HepG2 (cell line): ENCODE results near the gene MGA. TPM values are rescaled to one million over a fixed set of nuclear protein-coding genes. Genes with fewer than 3 reads are reported as not detected.

Source experiments
- ATAC-seq: fragments of 200-7000 bp; cut with Tn5 transposase; 3 replicates; pipeline ENCODE4 v1.9.1; 2020; ENCODE audit warnings: mild to moderate bottlenecking, moderate library complexity
- BruUV-seq: library from RNA; stranded (reverse); fragments of 400-500 nt; replicated peaks from 2 replicates; lab custom pipeline; 2021; lab: Mats Ljungman, UMichigan
- CTCF ChIA-PET: fragments of 300-600 bp; formaldehyde crosslinking; extraction: SDS; loops from one replicate; lab custom pipeline; 2021; ENCODE audit warnings: low total read pairs, inconsistent platforms, low intra/inter-chr PET ratio; lab: Yijun Ruan, JAX
- POLR2A ChIA-PET: fragments of 350-600 bp; sonication (Branson Sonifier 250); formaldehyde crosslinking; loops from one replicate; lab custom pipeline; 2020; ENCODE audit warnings: antibody characterized with exemption, inconsistent platforms; lab: Yijun Ruan, JAX
- DNase-seq: peaks from one replicate; pipeline ENCODE4 v3.0.0-alpha.2; 2015; ENCODE audit warnings: low spot score
- FAIRE-seq: peaks from 3 replicates; lab custom pipeline; 2011; peaks lifted over from hg19 to GRCh38; lab: Jason Lieb, UNC
- H2AFZ ChIP-seq: one replicate; pipeline ENCODE4 v1.6.1; 2011; ENCODE audit warnings: low read length, inconsistent platforms
- H3K27ac ChIP-seq: fragments of 300-600 bp; 3 replicates; pipeline ENCODE4 v1.8.0; 2011; ENCODE audit warnings: mixed run types, mild to moderate bottlenecking, mixed read lengths, low read length, inconsistent platforms; ENCODE audit not compliant: insufficient read depth; ENCODE audit errors: extremely low read length
- H3K27me3 ChIP-seq, 2 experiments: fragments of 200-600 bp in 1 of 2; 2 replicates in 1 of 2; 3 replicates in 1 of 2; pipeline versions ENCODE4 v1.6.0 to v1.8.0; 2011; ENCODE audit warnings: low read length in 2 of 2, mild to moderate bottlenecking in 2 of 2, moderate library complexity in 2 of 2, inconsistent platforms in 1 of 2; ENCODE audit not compliant: insufficient read depth in 2 of 2, control insufficient read depth in 1 of 2
- H3K36me3 ChIP-seq, 2 experiments: fragments of 200-600 bp in 1 of 2; replicated peaks in 1 of 2; 2 replicates in 1 of 2; 3 replicates in 1 of 2; pipeline versions ENCODE4 v1.5.1 to v1.8.0; 2011; ENCODE audit warnings: low read length in 2 of 2, inconsistent platforms in 1 of 2; ENCODE audit not compliant: insufficient read depth in 2 of 2, control insufficient read depth in 1 of 2
- H3K4me1 ChIP-seq: 2 replicates; pipeline ENCODE4 v1.5.1; 2012; ENCODE audit warnings: low read length, inconsistent platforms; ENCODE audit not compliant: insufficient read depth
- H3K4me2 ChIP-seq: 2 replicates; pipeline ENCODE4 v1.6.0; 2011; ENCODE audit warnings: low read depth, low read length, inconsistent platforms
- H3K4me3 ChIP-seq, 3 experiments: fragments of 200-600 bp in 1 of 3; sonication (generic), shearing (Covaris generic) in 1 of 3; replicated peaks in 1 of 3; 2 replicates each; pipeline ENCODE4 v1.5.1; 2011 to 2016; ENCODE audit warnings: low read length in 3 of 3, inconsistent platforms in 2 of 3, low read depth in 2 of 3, mild to moderate bottlenecking in 2 of 3, control low read depth in 1 of 3, mixed read lengths in 1 of 3; ENCODE audit not compliant: insufficient read depth in 1 of 3
- H3K79me2 ChIP-seq: one replicate; pipeline ENCODE4 v1.6.1; 2011; ENCODE audit warnings: low read length, inconsistent platforms; ENCODE audit not compliant: insufficient read depth
- H3K9ac ChIP-seq: 2 replicates; pipeline ENCODE4 v1.6.0; 2011; ENCODE audit warnings: mild to moderate bottlenecking, low read depth, low read length, inconsistent platforms; ENCODE audit not compliant: insufficient read depth
- H3K9me3 ChIP-seq: 2 replicates; pipeline ENCODE4 v1.5.1; 2012; ENCODE audit warnings: mild to moderate bottlenecking, low read length
- H4K20me1 ChIP-seq: 2 replicates; pipeline ENCODE4 v1.6.0; 2011; ENCODE audit warnings: inconsistent platforms, mild to moderate bottlenecking, low read length, moderate library complexity; ENCODE audit not compliant: insufficient read depth
- AGO1 ChIP-seq: fragments of 200-400 bp; formaldehyde crosslinking; IDR thresholded peaks from 2 replicates; pipeline ENCODE4 v1.6.1; 2017; ENCODE audit warnings: mild to moderate bottlenecking, low read depth, low read length, moderate library complexity; ENCODE audit not compliant: poor library complexity, severe bottlenecking
- EZH2 ChIP-seq: conservative IDR thresholded peaks from 2 replicates; pipeline ENCODE4 v1.6.1; 2012; ENCODE audit warnings: mild to moderate bottlenecking, low read depth, low read length, moderate library complexity
- NFE2L1 ChIP-seq: sonication (generic); formaldehyde crosslinking; IDR thresholded peaks from 2 replicates; pipeline ENCODE4 v1.4.0; 2020; ENCODE audit warnings: missing genetic modification reagents, mild to moderate bottlenecking, borderline replicate concordance
- RAD21 ChIP-seq: fragments of 450-650 bp; formaldehyde crosslinking; IDR thresholded peaks from 2 replicates; pipeline ENCODE4 v1.5.0; 2020; ENCODE audit warnings: mild to moderate bottlenecking
- RBAK ChIP-seq: sonication (generic); formaldehyde crosslinking; IDR thresholded peaks from 2 replicates; pipeline ENCODE4 v1.5.1; 2020; ENCODE audit warnings: mild to moderate bottlenecking, missing genetic modification reagents
- SMC3 ChIP-seq: IDR thresholded peaks from 2 replicates; pipeline ENCODE4 v1.6.1; 2011; ENCODE audit warnings: low read length, improper control_type of control experiment
- STAG1 ChIP-seq: sonication (generic); formaldehyde crosslinking; IDR thresholded peaks from 2 replicates; pipeline ENCODE4 v1.4.0; 2020; ENCODE audit warnings: missing genetic modification reagents
- TEAD3 ChIP-seq: optimal IDR thresholded peaks from 2 replicates; pipeline ENCODE3; 2016; ENCODE audit warnings: borderline replicate concordance
- TFAP4 ChIP-seq: sonication (generic); IDR thresholded peaks from 2 replicates; pipeline ENCODE4 v1.6.1; 2016; ENCODE audit warnings: low read depth, borderline replicate concordance
- ZNF687 ChIP-seq: sonication (generic); formaldehyde crosslinking; IDR thresholded peaks from 2 replicates; pipeline ENCODE4 v1.5.1; 2020; ENCODE audit warnings: mild to moderate bottlenecking, missing genetic modification reagents, moderate library complexity
- ZNF788 ChIP-seq: sonication (generic); formaldehyde crosslinking; IDR thresholded peaks from 2 replicates; pipeline ENCODE4 v1.5.0; 2020; ENCODE audit warnings: mild to moderate bottlenecking, missing genetic modification reagents, borderline replicate concordance
- WGBS: methylation state at CpG from one replicate; pipeline ENCODE4 v1.1.6; 2017; ENCODE audit warnings: low lambda C conversion rate; 5-methylcytosine and 5-hydroxymethylcytosine counted together
- in situ Hi-C: cut with HindIII; loops from 2 replicates; pipeline ENCODE4 v1.10.0; 2017; ENCODE audit warnings: low pct_unique_long_range_greater_than_20kb; ENCODE audit not compliant: extremely low pct_ligation_motif_present
- intact Hi-C: fragments of 100-400 bp; cut with micrococcal nuclease; formaldehyde crosslinking; loops from one replicate; pipeline ENCODE4 v1.10.0; 2022; ENCODE audit not compliant: unreplicated experiment
- polyA plus RNA-seq, 8 experiments: library from polyadenylated mRNA; depleted of rRNA in 3 of 8; stranded (reverse) in 7 of 8; unstranded in 1 of 8; fragments of >200 nt; fragmentation: Illumina TruSeq in 4 of 8; extraction: Trizol in 4 of 8; gene quantifications; 2 replicates each; pipeline versions ENCODE4 v1.2.1 to v1.2.3, GENCODE V29; 2011 to 2016; ENCODE audit warnings: low read depth in 4 of 8, missing spikeins in 1 of 8, mixed read lengths in 1 of 8; ENCODE audit not compliant: insufficient read depth in 1 of 8
- total RNA-seq, 5 experiments: library from RNA; depleted of rRNA; stranded (reverse); fragments of >200 nt; fragmentation: Illumina TruSeq; extraction: Trizol; gene quantifications; 2 replicates each; pipeline ENCODE4 v1.2.3, GENCODE V29; 2016; ENCODE audit warnings: low read depth in 1 of 5
- TF ChIP-seq, protein P1 (sequence below): sonication (generic); formaldehyde crosslinking; IDR thresholded peaks from 2 replicates; pipeline ENCODE4 v1.5.0; 2020; ENCODE audit warnings: mild to moderate bottlenecking, missing genetic modification reagents, moderate library complexity
- TF ChIP-seq, protein P2 (sequence below): sonication (generic); formaldehyde crosslinking; IDR thresholded peaks from 2 replicates; pipeline ENCODE4 v1.4.0; 2020; ENCODE audit warnings: missing genetic modification reagents, borderline replicate concordance

MGA gene
- total and polyA plus RNA-seq, 2 of the 13 experiments (the other 11 are each of a cell fraction or from before 2014, with no cell fraction given): 5.3 to 59.0 TPM

GRCh38 chr15:41806291-41807181 lies 146.3 kb downstream of the MGA start:
- no TSS peak for BruUV-seq
- in situ Hi-C loops (no loop called here), intact Hi-C loops (loop anchor here (1.0 kb wide), 1 partner anchor 32 kb away; the partner anchor contains the start of gene MAPKBP1)
- ATAC-seq (peak; percentile 83), FAIRE-seq (no peak), DNase-seq (peak; percentile 34)
- ChIA-PET CTCF (interaction anchor here (3.2 kb wide), 1 partner anchor 33 kb away, joined by 25 read pairs; the partner anchor contains the start of gene MAPKBP1), POLR2A (interaction anchor here (0.6 kb wide), 1 partner anchor 33 kb away, joined by 3 read pairs; the partner anchor contains the start of gene MAPKBP1)
- Histone ChIP-seq H3K4me1 (no peaks in the 10 kb centered on the region), H3K27me3 (no peaks in the 10 kb centered on the region), H2AFZ (no peak overlapping the region), H3K9ac (no peak overlapping the region), H4K20me1 (no peaks in the 10 kb centered on the region), H3K4me2 (no peak overlapping the region), H3K36me3 (no peaks in the 10 kb centered on the region), H3K79me2 (no peaks in the 10 kb centered on the region), H3K27ac (no peak overlapping the region), H3K4me3 (no peak overlapping the region), H3K9me3 (no peaks in the 10 kb centered on the region)
- WGBS: 89% methylated on average over 8 of the region's 10 CpGs
- no peak for TF ChIP-seq NFE2L1 (CRISPR knock-in tag)
- peak; percentile 73 for TF ChIP-seq STAG1 (CRISPR knock-in tag)
- TF ChIP-seq SMC3: 0 out of 2 replicates have a peak, but pooled peaks have one; percentile 33
- no peak for TF ChIP-seq ZNF788 (CRISPR knock-in tag)
- TF ChIP-seq EZH2: no peak
- no peak for TF ChIP-seq AGO1
- peak; percentile 57; the same call in 1 of the 2 replicates for TF ChIP-seq TFAP4
- TF ChIP-seq RBAK (CRISPR knock-in tag): no peak
- TF ChIP-seq, protein P1, sequence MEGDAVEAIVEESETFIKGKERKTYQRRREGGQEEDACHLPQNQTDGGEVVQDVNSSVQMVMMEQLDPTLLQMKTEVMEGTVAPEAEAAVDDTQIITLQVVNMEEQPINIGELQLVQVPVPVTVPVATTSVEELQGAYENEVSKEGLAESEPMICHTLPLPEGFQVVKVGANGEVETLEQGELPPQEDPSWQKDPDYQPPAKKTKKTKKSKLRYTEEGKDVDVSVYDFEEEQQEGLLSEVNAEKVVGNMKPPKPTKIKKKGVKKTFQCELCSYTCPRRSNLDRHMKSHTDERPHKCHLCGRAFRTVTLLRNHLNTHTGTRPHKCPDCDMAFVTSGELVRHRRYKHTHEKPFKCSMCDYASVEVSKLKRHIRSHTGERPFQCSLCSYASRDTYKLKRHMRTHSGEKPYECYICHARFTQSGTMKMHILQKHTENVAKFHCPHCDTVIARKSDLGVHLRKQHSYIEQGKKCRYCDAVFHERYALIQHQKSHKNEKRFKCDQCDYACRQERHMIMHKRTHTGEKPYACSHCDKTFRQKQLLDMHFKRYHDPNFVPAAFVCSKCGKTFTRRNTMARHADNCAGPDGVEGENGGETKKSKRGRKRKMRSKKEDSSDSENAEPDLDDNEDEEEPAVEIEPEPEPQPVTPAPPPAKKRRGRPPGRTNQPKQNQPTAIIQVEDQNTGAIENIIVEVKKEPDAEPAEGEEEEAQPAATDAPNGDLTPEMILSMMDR (CRISPR knock-in tag): peak; percentile 69
- TF ChIP-seq ZNF687: peak; percentile 43
- TF ChIP-seq TEAD3 (CRISPR knock-in tag): peak; percentile 74
- TF ChIP-seq, protein P2, sequence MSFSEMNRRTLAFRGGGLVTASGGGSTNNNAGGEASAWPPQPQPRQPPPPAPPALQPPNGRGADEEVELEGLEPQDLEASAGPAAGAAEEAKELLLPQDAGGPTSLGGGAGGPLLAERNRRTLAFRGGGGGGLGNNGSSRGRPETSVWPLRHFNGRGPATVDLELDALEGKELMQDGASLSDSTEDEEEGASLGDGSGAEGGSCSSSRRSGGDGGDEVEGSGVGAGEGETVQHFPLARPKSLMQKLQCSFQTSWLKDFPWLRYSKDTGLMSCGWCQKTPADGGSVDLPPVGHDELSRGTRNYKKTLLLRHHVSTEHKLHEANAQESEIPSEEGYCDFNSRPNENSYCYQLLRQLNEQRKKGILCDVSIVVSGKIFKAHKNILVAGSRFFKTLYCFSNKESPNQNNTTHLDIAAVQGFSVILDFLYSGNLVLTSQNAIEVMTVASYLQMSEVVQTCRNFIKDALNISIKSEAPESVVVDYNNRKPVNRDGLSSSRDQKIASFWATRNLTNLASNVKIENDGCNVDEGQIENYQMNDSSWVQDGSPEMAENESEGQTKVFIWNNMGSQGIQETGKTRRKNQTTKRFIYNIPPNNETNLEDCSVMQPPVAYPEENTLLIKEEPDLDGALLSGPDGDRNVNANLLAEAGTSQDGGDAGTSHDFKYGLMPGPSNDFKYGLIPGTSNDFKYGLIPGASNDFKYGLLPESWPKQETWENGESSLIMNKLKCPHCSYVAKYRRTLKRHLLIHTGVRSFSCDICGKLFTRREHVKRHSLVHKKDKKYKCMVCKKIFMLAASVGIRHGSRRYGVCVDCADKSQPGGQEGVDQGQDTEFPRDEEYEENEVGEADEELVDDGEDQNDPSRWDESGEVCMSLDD (CRISPR knock-in tag): no peak
- peak; percentile 71 for TF ChIP-seq RAD21
